ENCODE measurements around the gene RAD9A.
A peak's percentile ranks its signal among the peaks of the same experiment; 100 is the strongest.

RAD9A gene

GRCh38 chr11:67391304-67392182 lies at the start of gene RAD9A:
RAD9A (plus strand) TSS chr11:67391986; CDS start chr11:67392045, 59 bp downstream.
- DNase-seq (ENCODE audit: low read depth), result peak; percentile 89

GRCh38 chr11:67344264-67344663 lies 47.5 kb upstream of the RAD9A start:
- DNase-seq (ENCODE audit: low read depth), result no peak

GRCh38 chr11:67345247-67345919 lies 46.4 kb upstream of the RAD9A start:
- DNase-seq (ENCODE audit: low read depth), result no peak

GRCh38 chr11:67345920-67346819 lies 45.6 kb upstream of the RAD9A start:
- no peak for DNase-seq (ENCODE audit: low read depth)

- no peak for DNase-seq (ENCODE audit: low read depth)
Measured at GRCh38 chr11:67347964-67348749, 43.6 kb upstream of the RAD9A start.

- no peak for DNase-seq (ENCODE audit: low read depth)
Measured at GRCh38 chr11:67349036-67349435, 42.8 kb upstream of the RAD9A start.

- DNase-seq (ENCODE audit: low read depth), result no peak
Measured at GRCh38 chr11:67349457-67349856, 42.3 kb upstream of the RAD9A start.

- DNase-seq (ENCODE audit: low read depth), result no peak
Measured at GRCh38 chr11:67349928-67350465, 41.8 kb upstream of the RAD9A start.

- no peak for DNase-seq (ENCODE audit: low read depth)
Measured at GRCh38 chr11:67351275-67352005, 40.3 kb upstream of the RAD9A start.

- no peak for DNase-seq (ENCODE audit: low read depth)
Measured at GRCh38 chr11:67352546-67353316, 39.1 kb upstream of the RAD9A start.

- DNase-seq (ENCODE audit: low read depth), result peak; percentile 95
Measured at GRCh38 chr11:67353317-67354074, 38.3 kb upstream of the RAD9A start, which contains the start of gene POLD4. POLD4 (minus strand) TSS chr11:67353546; CDS start chr11:67353399, 147 bp downstream.

GRCh38 chr11:67354075-67355022 lies 37.4 kb upstream of the RAD9A start:
- no peak for DNase-seq (ENCODE audit: low read depth)

GRCh38 chr11:67355023-67355793 lies 36.6 kb upstream of the RAD9A start:
- DNase-seq (ENCODE audit: low read depth), result no peak

- no peak for DNase-seq (ENCODE audit: low read depth)
Measured at GRCh38 chr11:67355794-67356386, 35.9 kb upstream of the RAD9A start.

GRCh38 chr11:67356387-67356863 lies 35.4 kb upstream of the RAD9A start:
- DNase-seq (ENCODE audit: low read depth), result no peak

GRCh38 chr11:67356864-67357561 lies 34.8 kb upstream of the RAD9A start:
- peak; percentile 51 for DNase-seq (ENCODE audit: low read depth)
